8988T (cell line): ENCODE data around the gene PTPRN2.

ENCODE experiments used
- DNase-seq: peaks from one replicate; pipeline ENCODE4 v3.0.0; 2011

Gene PTPRN2

GRCh38 chr7:157521752-157522151 lies 1065.9 kb downstream of the PTPRN2 start:
- DNase-seq, result no peak

GRCh38 chr7:157521061-157521731 lies 1066.4 kb downstream of the PTPRN2 start:
- DNase-seq, result no peak

DNA sequence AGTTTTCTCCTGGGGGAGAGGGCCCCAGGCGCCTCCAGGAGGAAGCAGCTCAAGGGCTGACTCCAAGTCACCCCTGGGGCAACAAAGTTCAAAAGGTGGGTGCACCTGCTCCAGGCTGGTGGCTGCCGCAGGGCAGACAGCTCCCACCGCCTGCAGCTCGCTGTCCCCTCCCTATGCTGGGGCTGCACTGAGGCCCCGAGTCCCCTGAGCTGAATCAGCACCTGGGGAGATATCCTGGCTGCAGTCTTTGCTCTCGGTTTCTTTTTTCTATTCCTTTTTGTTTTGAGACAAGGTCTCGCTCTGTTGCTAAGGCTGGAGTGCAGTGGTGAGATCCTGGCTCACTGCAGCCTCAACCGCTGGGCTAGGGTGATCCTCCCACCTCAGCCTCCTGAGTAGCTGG lies 1067.4 kb downstream of the PTPRN2 start:
- DNase-seq, result no peak

- DNase-seq, result no peak
Observed at GRCh38 chr7:157519798-157520244, 1067.8 kb downstream of the PTPRN2 start.

- DNase-seq, result no peak
Observed at GRCh38 chr7:157519246-157519645, 1068.4 kb downstream of the PTPRN2 start.

- DNase-seq, result no peak
Observed at GRCh38 chr7:157518514-157519175, 1069.0 kb downstream of the PTPRN2 start.

- no peak for DNase-seq
Observed at GRCh38 chr7:157517782-157518513, 1069.7 kb downstream of the PTPRN2 start.

DNA sequence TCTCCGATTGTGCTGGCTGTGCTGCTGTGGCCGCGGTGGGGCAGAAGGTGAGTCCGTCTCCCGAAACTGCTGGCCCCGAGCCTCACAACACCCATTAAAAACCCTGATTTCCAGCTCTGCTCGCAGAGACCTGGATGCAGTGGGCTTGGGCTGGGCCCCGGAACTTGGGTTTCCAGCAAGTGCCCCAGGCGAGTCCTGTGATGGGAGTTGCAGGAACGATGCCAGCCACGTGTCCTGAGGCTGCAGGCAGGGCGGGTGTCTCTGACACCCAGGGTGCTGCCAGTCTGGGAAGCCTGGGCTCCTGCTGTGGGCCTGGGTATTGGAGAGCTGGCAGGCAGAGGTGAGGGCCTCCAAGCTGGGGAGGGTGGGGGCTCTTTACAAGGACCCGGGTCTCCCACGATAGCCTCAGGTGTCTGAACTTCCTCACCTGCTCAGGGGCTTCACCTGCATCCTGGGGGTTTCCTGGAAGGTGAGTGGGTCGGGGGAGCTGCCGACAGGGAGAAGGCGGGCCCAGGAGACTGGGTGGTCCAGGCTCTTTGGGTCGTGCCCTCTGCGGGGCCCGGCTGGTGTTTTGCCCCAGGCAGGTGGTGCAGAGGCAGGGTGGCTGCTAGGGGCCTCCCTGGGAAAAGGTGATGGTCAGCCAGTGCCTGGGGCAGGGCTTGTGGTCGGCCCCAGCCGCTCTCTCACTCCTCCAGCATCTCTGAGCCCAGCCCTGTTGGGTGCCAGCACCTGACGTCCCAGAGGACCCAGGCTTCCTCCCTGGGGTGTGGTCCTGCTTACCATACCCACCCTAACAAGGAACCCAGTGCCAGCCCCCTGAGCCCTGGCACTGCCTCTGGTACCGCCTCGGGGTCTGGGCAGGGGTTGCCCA lies 1070.5 kb downstream of the PTPRN2 start:
- DNase-seq, result no peak

DNA sequence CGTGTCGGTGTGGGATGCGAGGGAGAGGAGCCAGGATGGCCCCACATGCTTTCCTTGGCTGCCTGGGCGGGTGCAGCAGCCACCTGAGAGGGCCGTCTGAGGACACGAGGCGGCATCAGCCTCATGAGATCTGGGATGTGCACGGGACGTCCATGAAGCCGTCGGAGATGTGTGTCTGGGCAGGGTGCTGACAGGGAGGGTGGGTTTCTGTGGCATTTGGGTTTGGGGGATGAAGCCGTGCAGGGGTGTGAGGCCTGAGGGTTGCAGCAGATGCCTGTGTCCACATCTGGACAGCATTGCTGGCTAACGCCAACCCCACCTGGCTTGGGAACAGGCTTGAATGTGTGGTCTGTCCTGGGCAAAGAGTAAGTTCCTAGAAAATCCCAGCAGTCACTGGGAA lies 1071.3 kb downstream of the PTPRN2 start:
- DNase-seq, result no peak

- no peak for DNase-seq
Observed at GRCh38 chr7:157515342-157516041, 1072.1 kb downstream of the PTPRN2 start.

DNA sequence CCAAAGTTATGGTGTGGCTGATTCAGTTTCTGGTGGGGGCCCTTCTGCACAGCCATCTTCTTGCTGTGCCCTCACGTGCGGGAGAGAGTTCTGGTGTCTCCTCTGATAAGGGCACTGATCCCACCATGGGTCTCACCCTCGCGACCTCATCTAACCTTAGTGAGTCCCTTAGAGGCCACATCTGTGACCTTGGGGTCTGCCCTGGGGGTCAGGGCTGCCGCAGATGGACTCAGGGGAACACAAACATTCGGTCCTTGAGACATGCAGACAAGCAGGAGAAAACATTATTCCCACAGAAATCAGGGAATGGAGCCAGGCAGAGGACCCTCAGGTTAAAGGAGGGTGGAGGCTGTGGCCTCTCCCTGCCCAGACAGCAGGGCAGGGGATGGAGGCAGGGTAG lies 1072.9 kb downstream of the PTPRN2 start:
- no peak for DNase-seq

GRCh38 chr7:157514306-157514705 lies 1073.3 kb downstream of the PTPRN2 start:
- no peak for DNase-seq

DNA sequence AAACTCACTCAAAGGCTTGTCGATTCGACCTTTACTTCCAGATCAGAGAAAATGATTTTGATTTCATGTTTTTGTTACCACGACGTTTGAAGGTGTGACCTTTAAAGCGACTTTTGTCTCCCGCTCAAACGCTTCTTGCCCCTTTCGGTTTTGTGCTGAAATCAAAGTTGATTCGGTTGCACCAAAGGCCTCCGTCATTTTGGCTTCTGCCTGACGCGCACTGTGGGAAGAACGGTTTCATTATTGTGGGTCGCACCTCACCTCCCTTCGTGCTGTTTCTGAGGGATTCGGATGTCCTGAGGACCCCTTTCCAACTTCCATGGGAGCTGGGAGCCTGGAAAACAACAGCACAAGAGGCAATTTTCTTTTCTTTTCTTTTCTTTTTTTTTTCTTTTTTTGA lies 1073.9 kb downstream of the PTPRN2 start:
- no peak for DNase-seq

GRCh38 chr7:157513162-157513621 lies 1074.4 kb downstream of the PTPRN2 start:
- no peak for DNase-seq

GRCh38 chr7:157509226-157509625 lies 1078.4 kb downstream of the PTPRN2 start:
- DNase-seq, result no peak

DNA sequence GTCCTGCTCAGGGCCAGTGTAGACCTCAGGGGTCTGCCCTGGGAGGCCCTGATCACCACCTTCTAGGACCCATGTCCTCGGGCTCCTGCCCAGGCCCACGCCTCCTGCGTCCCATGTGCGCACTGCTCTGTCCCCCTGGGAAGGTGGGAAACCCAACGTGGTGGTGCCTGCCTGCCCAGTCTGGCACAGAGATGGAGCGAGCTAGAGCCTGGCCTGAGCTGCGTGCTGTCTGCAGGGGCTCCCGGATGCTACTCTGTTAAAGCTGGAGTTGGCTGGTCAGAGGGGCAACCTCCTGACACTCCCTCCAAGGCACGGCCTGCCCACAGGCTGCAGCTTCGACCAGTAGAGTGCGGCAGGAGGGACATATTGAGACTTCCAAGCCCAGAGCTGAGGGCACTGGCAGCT lies 1079.1 kb downstream of the PTPRN2 start:
- DNase-seq, result no peak

- DNase-seq, result no peak
Observed at GRCh38 chr7:157507987-157508386, 1079.6 kb downstream of the PTPRN2 start.

DNA sequence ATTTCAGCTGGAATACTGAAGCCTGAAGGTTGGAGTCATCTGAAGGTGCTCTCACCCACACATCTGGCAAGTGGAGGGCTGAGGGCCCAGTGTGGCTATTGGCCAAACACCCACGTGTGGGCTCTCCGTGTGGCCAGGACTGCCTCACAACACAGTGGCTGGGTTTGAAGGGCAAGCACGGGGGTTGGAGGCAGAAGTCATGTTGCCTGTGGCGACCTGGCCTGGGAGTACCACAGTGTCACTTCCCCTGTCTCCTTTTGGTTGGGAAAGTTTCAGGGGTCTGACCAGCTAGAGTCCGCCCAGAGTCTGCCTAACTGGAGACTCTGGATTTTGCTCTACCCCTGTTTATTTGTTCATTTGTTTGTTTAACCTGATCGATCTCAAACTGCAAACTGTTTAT lies 1081.4 kb downstream of the PTPRN2 start:
- no peak for DNase-seq

GRCh38 chr7:157505646-157506045 lies 1082.0 kb downstream of the PTPRN2 start:
- DNase-seq, result no peak

GRCh38 chr7:157503229-157503628 lies 1084.4 kb downstream of the PTPRN2 start:
- no peak for DNase-seq

GRCh38 chr7:157502701-157503111 lies 1084.9 kb downstream of the PTPRN2 start:
- DNase-seq, result no peak

DNA sequence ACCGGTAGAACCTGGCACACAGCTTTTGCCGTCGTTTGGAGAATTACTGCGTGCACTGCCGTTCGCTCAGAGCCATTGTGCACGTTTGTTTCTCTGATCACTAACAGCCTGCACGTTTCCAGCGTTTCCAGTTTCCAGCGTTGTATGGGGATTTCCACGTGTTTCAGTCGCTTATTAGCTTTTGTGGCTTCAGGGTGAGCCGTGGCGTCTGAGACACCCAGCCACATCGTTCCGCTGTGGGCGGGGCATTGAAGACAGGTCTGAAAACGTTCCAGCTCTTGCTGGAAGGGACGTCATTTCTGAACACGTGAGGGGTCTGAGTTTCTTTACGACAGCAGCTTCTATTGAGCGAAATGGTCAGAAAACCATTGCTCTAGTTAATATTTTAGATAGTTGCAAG lies 1086.0 kb downstream of the PTPRN2 start:
- DNase-seq, result no peak
